NCI-H82 (cell line): ENCODE results near the gene WDR91.

Source experiments
- DNase-seq: peaks from one replicate; lab custom pipeline; 2025; lab: John Stamatoyannopoulos, UW

The WDR91 gene

GRCh38 chr7:135197906-135198655 lies 13.2 kb downstream of the WDR91 start:
- DNase-seq: no peak

GRCh38 chr7:135197343-135197742 lies 14.0 kb downstream of the WDR91 start:
- no peak for DNase-seq

DNA sequence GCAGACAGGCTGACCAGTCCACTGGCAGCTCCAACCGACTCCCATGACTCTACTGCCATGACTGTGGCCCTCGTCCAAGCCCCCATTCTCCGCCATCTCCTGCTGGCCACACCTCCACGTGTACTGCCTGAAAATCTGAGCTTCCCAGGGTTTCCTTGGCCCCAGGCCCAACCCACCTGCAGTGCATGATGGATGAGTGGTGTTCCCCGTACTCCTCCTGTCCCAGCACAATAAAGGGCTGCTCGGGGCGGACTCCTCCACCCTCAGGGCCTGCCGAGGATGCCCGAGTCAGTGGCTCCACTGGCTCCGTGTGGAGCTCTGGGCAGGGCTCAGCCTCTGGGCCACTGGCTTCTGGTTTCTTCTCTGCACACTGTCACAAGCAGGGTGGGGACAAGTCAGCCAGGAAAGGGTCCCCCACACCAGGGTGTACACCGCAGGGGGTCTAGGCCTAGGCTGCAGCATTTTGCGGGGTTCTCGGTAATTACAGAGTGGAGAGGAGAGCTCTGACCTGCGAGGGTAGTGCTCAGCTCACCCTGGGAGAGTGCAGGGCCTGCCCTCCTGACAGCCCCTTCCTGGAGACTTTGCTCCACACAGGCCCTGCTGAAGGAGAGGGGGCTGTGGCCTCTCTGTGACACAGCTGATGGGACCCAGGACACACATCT lies 15.2 kb downstream of the WDR91 start:
- no peak for DNase-seq

DNA sequence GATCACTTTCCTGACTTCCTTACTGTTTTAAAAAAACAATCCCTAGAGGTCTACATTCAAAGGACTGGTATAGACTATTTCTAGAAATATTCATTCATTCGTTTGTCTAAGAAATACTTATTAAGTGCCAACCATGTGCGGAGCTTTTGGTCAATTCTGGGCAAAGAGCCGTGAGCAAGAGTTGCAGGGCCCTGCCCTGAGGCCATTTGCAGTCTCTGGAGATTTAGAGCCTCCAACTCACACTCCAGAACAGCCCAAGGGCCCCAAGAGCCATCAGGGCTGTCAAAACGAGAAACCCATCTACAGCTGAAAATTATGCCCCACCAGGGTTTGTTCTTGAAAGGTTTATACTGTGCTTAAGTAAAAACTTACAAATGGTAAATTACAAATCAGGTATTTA lies 16.2 kb downstream of the WDR91 start:
- DNase-seq: no peak

DNA sequence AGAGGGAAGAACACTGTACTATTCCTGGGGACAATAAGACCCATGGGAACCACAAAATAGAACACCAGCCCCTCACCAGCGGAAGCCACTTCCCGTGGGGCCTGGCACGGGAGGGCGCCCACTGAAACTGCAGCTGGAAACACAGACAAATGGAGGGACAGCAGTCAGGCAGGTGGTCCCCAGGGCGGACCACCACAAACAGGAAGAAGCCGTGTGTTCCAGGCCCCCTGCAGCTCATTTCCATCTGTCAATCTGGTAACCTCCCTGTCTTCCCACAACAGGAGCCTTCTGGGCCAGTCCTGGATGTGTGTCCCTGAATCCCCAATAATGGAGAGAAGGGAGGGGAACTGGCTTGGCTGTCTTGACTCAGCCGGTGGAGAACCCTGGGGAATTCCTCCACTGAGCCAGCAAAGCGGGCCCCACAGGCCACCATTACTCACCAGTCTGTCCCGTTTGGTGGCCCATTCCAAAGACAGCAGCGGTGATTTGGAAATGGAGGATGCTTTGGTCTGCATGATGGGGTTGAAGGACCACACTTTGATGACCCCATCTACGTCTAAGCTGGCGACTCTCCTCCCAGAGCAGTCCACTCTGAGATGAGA lies 16.7 kb downstream of the WDR91 start:
- no peak for DNase-seq

DNA sequence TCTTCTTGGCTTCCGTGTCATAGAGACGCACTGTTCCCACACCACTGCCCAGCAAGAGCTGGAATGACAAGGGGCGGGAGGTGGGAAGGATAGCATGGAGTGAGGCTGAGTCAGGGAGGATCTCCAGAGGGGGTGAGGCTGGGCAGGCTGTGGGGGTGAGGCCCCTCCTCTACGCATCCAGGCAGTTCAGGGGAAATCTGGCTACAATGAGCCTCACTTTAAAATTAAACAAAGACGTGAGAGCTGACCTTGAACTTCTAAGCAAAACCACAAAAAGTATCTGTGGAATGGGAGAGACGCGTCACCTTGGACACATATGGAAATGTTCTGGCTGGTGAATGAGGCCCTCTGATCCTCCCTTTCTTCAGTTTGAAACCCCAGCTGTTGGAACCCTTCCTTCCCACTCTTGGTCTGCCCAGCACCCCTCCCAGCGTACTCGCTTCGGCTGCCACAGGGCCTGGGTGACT lies 17.7 kb downstream of the WDR91 start:
- no peak for DNase-seq

DNA sequence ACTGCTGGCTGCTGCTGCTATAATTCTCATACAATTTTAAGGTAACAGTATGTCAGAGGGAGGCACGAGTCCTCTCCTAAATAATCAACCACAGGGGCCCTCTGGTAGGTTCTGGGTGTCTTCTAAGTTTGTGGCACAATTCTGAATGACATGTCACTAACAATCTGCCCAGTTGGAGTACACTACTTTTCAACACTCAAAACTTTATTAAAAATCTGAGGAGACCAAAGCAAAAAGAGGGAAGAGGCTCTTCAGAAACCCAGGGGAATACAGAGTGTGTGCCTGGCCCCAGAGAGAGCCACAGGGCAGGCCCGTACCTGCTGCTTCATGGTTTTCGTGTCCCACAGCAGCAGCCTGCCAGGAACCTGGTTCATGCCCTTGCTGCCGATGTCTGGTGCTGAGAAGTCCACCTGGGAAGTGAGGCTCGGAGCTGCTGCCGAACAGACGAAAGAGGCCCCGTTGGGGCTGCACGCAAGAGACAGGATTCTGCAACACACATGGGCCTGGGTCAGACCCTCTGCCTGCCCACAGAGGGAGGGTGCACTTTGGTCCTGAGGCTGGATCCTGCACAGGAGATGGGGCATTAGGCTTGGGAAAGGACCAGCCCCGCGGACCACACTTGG lies 18.3 kb downstream of the WDR91 start:
- no peak for DNase-seq

DNA sequence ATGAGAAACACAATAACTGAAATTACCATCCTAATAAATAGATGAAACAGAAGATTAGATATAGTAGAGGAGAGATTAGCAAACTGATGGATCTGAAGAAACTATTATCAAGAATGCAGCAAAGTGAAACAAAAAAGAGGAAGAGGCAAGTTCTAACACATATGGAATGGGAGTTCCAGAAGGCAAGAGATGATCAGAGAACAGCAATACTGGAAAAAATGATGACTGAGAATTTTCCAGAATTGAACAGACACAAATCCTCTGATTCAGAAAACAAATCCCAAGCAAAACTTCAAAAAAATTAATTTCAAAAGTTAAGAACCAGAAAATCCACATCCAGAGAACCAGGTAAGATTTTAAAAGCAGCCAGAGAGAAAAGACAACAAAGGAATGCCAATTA lies 20.6 kb downstream of the WDR91 start:
- no peak for DNase-seq

- DNase-seq: no peak
Observed at GRCh38 chr7:135189961-135190360, 21.4 kb downstream of the WDR91 start.

DNA sequence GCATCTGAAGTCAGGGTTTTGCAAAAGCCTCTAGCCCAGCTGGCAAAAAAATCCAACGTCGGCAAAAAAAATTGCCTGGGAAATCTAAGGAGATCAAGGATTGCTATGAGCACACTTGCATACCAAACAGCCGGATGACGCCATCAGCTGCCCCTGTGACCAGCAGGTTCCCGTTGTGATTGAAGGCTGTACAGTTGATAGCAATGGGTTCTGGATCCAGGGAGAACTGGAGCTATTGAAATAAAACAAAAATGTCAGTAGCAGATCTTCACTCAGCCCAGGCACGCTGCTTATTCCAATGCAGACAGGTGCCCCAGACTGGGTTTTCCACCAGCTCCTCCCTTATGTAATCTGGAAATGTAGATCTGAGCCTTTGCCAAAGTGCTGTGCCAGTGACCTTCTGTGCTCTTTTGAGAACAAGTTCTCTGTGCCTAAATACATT lies 22.1 kb downstream of the WDR91 start:
- no peak for DNase-seq

GRCh38 chr7:135188298-135188984 lies 22.9 kb downstream of the WDR91 start:
- DNase-seq: no peak

- DNase-seq: no peak
Observed at GRCh38 chr7:135186841-135187253, 24.5 kb downstream of the WDR91 start.

GRCh38 chr7:135186261-135186540 lies 25.1 kb downstream of the WDR91 start:
- DNase-seq: no peak

GRCh38 chr7:135185471-135186260 lies 25.7 kb downstream of the WDR91 start:
- no peak for DNase-seq

- DNase-seq: no peak
Observed at GRCh38 chr7:135184254-135184841, 27.0 kb downstream of the WDR91 start.

- DNase-seq: no peak
Observed at GRCh38 chr7:135183478-135183877, 27.8 kb downstream of the WDR91 start.

DNA sequence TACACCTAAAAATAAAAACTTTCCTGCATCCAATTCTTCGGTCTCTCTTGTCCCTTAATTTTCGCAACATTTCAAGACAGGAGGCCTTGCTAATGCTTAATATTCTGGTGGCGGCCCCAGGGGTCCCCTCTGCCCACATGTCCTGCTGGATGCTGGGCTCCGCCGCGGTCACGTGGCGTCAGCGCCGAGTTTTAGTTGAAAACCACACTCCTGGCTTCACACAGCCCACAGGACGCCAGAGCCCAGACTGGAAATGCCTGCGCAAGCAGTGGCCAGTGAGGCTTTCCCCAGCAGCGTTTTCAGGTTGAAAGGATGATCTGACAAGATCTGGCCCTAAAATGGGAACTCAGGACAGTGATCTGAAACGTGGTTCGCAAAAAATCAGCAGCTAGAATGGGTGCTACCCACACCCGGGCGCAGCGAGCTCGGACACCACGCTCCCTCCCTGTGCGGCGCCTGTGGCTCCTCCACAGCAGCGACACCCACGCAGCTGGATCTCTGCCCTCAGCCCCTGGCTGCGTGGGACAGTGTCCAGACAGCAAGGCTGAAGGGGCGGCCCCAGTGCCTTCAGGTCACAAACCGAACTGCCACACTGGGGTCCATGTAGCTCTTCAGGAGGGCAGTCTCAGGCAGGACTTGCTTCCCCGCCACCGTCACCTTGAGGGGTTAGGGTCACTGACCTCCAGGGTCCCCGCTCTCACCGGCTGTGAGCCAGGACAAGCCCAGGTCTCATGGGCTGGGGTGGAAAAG lies 29.2 kb downstream of the WDR91 start:
- no peak for DNase-seq

- DNase-seq: no peak
Observed at GRCh38 chr7:135181261-135181928, 29.9 kb downstream of the WDR91 start.

DNA sequence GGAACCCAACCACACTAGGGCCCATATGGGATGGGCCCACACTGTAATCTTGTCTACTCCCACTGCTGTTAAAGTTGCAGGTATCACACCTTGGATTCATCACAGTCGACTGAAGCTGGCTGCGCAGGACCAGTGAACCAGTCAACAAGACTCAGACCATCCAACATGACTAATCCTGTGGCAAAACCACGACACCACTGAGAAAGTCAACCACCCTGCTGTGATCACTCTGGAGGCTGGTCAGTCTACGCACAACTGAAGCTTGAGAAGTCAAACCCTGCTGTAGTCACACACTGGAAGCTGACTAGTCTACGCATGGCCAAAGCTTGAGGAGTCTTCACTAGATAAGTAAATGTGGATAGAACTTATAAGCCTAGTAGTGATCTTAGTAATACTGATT lies 31.2 kb downstream of the WDR91 start:
- DNase-seq: no peak
